ENCODE results near the gene TOPAZ1.

The TOPAZ1 gene

GRCh38 chr3:44252332-44252959, 10.8 kb downstream of the TOPAZ1 start:
- peak; percentile 54 for DNase-seq

- no peak for DNase-seq
Observed at GRCh38 chr3:44259404-44259803, 17.7 kb downstream of the TOPAZ1 start.

DNA sequence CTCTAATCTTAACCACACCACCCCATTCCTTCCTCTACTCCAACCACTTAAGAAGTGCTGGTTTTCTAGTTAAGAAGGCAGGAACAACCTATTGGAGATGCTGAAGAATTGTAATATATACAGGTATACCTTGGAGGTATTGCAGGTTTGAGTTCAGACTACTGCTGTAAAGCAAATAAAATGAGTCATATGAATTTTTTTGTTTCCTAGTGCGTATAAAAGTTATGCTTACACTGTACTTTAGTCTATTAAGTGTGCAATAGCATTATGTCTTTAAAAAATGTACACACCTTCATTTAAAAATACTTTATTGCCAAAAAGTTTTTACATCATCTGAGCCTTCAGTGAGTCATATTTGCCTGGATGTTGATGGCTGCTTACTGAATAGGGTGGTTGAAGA, 22.5 kb downstream of the TOPAZ1 start:
- no peak for DNase-seq

DNA sequence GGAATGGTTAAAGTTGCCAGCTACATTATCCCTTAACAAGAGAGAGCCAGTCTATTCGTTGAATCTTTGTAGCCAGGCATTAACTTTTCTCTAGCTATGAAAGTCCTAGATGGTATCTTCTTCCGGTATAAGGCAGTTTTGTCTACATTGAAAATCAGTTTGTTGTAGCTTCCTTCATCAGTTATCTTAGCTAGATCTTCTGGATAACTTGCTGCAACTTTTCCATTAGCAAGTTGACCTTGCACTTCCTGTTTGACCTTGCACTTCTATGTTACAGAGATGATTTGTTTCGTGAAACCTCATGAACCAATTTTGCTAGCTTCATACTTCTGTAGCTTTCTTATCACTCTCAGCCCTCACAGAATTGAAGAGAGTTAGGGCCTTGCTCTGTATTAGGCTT, 24.1 kb downstream of the TOPAZ1 start:
- no peak for DNase-seq

DNA sequence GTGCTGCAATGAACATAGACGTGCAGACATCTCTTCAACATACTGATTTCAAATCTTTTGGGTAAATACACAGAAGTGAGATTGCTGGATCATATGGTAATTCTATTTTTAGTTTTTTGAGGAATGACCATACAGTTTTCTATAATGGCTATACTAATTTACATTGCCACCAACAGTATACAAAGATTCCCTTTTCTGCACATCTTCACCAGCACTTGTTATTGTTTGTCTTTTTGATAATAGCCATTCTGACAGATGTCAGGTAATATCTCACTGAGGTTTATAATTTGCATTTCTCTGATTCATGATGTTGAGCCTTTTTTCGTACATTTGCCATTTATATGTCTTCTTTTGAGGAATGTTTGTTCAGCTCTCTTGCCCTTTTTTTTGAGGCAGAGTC, 30.5 kb downstream of the TOPAZ1 start:
- no peak for DNase-seq

- no peak for DNase-seq
Observed at GRCh38 chr3:44277925-44278324, 36.2 kb downstream of the TOPAZ1 start.

- no peak for DNase-seq
Observed at GRCh38 chr3:44280077-44280476, 38.4 kb downstream of the TOPAZ1 start.

DNA sequence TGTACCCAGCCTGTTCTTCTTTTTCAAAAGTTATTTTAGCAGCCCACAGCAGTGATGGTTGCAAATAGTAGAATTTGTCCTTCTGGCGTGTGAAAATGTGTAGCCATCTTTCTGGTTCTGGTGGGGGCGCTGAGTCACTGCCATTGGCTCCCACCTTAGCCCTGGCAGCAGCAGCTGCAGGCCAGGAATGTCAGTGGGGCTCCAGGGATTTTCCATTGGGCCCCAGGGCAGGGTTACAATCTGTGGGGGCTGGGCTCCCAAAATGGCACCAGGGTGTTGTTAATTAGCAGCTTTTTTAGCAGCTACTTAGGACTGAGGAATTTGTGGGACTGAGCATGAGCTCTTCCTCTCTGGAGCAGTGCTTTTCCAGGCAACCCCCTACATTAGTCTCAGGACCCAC, 38.9 kb downstream of the TOPAZ1 start:
- no peak for DNase-seq

GRCh38 chr3:44284949-44285348, 43.3 kb downstream of the TOPAZ1 start:
- no peak for DNase-seq

DNA sequence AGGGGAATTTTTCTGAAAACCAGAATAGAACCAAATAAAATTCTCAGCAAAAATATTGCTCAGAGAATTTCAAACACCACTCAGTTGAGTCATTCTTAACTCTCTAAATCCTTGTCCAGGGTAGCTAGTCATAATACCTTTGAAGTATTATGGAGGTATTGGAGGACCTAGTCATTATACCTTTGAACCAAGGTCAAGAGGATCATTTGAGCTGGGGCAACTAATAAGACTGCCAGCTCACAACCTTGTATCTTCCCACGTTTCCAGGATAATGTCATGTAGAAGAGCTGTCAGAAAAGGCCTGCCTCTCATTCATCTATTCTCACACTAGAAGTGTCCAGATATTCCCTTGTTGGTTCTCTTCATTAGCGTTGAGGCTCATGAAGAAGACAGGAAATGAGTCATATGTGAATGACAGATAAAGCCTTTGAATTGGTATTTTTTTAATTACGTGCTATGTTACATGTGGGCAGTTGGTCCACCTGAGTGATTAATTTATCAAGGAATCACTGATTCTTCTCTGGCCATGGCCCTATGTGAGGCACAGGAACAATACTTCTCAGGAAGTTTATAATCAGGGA, 48.3 kb downstream of the TOPAZ1 start:
- DNase-seq: no peak

- DNase-seq: no peak
Observed at GRCh38 chr3:44292276-44292675, 50.6 kb downstream of the TOPAZ1 start.

DNA sequence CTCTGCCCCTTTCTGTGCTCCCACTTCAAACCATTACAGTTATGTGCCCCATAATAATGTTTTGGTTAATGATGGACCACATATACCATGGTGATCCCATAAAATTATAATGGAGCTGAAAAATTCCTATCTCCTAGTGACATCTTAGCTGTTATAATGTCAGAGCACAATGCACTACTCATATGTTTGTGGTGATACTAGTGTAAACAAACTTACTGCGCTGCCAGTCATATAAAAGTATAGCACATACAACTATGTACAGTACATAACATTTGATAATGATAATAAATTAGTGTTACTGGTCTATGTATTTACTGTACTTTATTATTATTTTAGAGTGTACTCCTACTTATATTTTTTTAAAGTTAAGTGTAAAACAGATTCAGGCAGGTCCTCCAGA, 51.3 kb downstream of the TOPAZ1 start:
- DNase-seq: no peak

- no peak for DNase-seq
Observed at GRCh38 chr3:44297255-44297654, 55.6 kb downstream of the TOPAZ1 start.

DNA sequence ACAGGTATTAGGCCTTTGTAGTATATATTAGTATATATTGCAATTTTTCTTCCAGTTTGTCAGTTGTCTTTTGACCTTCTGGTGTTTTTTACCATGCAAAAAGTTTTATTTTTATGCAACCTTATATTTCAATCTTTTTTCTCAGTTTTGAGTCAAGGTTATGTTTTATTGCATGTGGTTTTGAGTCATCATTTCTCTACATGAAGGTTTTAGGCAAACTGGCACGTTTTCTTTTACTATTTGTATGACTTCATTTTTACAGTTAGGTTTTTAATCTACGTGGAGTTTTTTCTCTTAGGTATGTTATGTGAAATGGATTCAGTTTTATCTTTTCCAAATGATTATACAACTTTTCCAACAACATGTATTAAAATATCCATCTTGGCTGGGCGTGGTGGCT, 60.1 kb downstream of the TOPAZ1 start:
- no peak for DNase-seq

- DNase-seq: no peak
Observed at GRCh38 chr3:44309500-44309899, 67.8 kb downstream of the TOPAZ1 start.

DNA sequence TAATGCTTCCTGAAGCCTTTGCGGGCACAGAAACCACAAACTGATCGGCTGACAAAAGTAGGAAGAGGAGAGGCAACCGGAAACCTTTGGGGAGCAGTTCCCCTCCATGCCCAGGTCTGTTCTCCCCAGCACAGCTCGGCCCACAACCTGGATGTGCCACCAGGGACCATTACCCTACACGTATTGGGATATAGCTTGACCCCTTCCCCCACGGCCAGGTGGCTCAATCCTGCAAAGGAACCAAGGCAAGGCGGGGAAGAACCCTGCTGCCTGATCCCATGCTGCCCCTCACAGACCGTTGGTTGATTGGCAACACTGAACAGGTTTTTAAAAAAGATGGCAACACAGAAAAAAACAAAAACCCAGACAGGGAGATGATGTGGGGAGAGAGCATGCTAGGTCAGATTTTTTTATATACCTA, 77.2 kb downstream of the TOPAZ1 start:
- no peak for DNase-seq

DNA sequence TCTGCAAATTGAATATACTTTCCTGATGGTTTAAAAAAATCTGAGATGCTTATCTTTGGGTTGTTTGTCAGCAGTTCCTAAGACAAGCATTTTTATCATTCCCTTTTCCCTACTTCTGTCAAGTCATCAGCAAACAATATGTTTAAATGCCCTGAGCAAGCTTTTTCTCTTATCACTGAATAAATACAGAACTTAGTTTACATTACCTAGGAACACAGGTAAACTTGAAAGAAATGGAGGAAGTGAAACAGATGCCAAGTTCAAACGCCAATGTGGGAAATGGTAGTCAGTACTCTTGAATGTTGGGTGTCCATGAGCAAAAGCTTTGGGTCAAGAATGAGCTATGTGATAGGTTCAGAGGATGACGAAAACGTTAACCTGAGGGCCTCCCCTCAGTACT, 79.6 kb downstream of the TOPAZ1 start:
- DNase-seq: no peak

DNA sequence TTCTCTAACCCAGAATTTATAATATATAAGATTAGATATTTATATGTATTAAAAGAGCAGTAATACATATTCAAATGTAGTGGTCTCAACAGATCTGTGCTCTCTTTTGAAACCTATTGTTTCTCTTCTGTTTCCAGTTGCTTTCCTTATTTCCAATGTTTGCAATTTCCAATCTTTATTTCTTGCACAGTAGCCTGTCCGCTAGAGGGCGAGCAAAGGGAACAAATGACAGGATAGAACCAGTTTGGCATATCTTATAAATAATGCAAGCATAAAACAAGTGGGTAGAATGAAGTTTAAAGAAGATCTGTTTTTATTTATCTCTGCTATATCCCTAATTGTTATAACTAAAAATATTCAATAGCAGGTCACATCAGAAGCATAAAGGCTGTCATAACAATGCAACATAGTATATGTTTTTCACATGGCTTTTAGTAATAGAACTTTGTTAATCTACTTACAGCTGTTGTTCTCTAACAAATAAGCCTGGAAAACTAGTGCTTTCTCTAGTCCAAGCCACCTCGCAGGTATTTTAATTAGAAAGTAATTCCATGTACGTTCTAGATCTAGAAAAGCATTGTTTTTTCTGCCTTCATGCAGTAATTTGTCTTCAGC, 81.8 kb downstream of the TOPAZ1 start:
- peak; percentile 76 for DNase-seq

- no peak for DNase-seq
Observed at GRCh38 chr3:44324584-44324983, 82.9 kb downstream of the TOPAZ1 start.

DNA sequence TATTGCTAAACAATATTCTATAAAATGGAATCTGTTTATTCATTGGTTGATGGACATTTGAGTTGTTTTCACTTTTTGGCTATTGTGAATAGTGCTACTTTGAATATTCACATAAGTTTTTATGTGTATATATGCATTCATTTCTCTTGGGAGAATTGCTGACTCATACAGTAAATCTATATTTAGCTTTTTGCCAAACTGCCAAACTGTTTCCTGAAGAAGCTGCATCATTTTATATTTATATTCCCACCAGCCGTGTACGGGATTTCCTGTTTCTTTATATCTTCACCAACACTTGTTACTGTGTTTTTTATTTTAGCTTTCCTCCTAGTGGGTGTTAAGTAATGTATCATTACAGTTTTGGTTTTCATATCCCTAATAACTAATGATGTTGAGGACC, 84.3 kb downstream of the TOPAZ1 start:
- DNase-seq: no peak

DNA sequence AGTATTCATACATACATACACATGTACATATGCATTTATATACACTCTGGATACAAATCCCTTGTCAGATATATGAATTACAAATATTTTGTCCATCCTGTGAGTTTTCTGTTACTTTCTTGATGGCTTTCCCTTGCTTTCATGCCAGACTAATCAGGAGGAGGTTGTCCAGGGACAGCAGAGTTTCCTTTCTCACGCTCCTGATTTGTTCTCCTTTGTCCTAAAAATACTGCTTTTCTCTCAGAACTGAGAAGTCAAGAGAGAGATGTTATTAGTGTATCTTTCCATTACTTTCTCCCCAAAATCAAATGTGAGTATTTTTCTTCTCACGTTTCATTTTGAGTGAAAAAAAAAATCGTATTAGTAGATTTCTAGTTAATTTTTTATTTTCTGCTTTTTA, 84.8 kb downstream of the TOPAZ1 start:
- DNase-seq: no peak

DNA sequence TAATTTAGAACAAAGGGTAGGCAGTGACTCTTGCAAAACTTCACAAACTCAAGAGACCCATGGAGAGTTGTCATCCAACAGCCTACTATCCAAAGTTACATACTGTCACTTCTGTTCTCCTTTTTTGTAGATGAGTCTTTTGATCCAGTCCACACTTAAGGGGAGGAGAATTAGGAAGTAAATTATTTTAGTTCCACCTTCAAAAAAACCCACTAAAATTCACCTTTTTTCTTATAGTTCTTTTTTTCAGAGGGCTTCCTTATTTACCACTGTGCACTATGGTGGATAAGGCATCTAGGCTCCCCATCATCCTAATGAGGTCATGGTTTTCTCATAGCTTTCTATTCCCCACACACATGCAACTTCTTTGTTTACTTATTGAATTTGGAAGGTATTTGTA, 88.3 kb downstream of the TOPAZ1 start:
- DNase-seq: no peak

GRCh38 chr3:44330444-44330843, 88.8 kb downstream of the TOPAZ1 start:
- DNase-seq: no peak

GRCh38 chr3:44334326-44334725, 92.6 kb downstream of the TOPAZ1 start:
- no peak for DNase-seq

DNA sequence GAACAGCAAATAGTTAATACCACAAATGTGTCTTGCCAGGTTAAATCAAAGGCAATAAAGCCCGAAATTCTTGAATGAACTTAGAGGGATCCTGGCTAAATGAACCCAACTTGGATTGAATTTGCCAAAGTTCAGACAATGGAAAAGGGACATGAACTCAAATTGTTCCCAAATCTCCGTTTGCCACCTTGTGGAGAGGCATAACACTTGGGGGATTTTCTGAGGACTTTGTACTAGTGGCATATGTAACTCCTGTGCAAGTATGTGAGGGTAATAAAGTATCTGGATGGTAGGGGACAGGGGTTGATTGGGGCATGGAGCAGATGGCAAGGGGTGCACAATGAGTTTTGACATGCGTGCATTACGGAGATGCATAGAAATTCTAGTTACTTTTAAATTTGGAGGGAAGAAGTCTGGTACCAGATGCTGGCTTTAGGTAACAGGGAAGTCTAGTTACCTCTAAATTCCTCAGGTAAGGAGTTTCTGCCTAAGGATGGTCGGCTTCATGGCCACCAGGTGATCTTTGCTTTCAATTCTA, 95.6 kb downstream of the TOPAZ1 start:
- DNase-seq: no peak

Data from NCI-H2029 (cell line).